Measurements from ENCODE around the gene EXOC6B. TPM values are rescaled to one million over a fixed set of nuclear protein-coding genes. Genes with fewer than 3 reads are reported as not detected.
"Not testable (repeated sequence)": the region's sequence is repeated elsewhere in the genome, so short reads cannot be mapped to it uniquely, and the experiment has no call there.

EXOC6B gene
- total RNA-seq, 1 experiment from 2014 or later: 34.3 TPM

DNA sequence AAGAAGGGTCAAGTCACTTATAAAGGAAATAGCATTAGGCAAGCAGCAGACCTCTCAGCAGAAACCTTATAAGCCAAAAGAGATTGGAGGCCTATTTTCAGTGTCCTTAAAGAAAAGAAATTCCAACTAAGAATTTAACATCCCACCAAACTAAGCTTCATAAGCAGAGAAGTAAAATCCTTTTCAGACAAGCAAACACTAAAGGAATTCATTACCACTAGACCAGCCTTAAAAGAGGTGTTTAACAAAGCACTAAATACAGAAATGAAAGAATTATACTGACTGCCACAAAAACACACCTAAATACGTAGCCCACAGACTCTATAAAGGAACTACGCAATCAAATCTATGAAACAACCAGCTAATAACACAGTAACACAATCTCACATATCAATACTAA lies 160.4 kb downstream of the EXOC6B start:
- BruUV-seq (replicated peaks): no TSS peak
- H4K20me1 ChIP-seq (ENCODE audit: insufficient read depth): no peaks in the 10 kb centered on the region
- H3K4me3 ChIP-seq: no peak overlapping the region
- no peaks in the 10 kb centered on the region for H3K36me3 ChIP-seq (ENCODE audit: low read depth)
- TF ChIP-seq EZH2 (IDR thresholded peaks at IDR 0.05; ENCODE audit: low read depth): no peak
- TF ChIP-seq, protein P1, sequence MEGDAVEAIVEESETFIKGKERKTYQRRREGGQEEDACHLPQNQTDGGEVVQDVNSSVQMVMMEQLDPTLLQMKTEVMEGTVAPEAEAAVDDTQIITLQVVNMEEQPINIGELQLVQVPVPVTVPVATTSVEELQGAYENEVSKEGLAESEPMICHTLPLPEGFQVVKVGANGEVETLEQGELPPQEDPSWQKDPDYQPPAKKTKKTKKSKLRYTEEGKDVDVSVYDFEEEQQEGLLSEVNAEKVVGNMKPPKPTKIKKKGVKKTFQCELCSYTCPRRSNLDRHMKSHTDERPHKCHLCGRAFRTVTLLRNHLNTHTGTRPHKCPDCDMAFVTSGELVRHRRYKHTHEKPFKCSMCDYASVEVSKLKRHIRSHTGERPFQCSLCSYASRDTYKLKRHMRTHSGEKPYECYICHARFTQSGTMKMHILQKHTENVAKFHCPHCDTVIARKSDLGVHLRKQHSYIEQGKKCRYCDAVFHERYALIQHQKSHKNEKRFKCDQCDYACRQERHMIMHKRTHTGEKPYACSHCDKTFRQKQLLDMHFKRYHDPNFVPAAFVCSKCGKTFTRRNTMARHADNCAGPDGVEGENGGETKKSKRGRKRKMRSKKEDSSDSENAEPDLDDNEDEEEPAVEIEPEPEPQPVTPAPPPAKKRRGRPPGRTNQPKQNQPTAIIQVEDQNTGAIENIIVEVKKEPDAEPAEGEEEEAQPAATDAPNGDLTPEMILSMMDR (conservative IDR thresholded peaks at IDR 0.05): no peak
- H3K4me1 ChIP-seq (replicated peaks; ENCODE audit: insufficient read depth): no peaks in the 10 kb centered on the region
- H3K79me2 ChIP-seq (ENCODE audit: low read depth): no peaks in the 10 kb centered on the region
- H3F3A ChIP-seq (ENCODE audit: insufficient read depth, low read depth): peaks cover 4% of the 10 kb centered on the region; the same call in 1 of the 2 replicates
- no peak for DNase-seq
- no peak overlapping the region for H3K27ac ChIP-seq
- no peak overlapping the region for H2AFZ ChIP-seq
- H3K4me2 ChIP-seq: no peak overlapping the region
- no peaks in the 10 kb centered on the region for H3K27me3 ChIP-seq (ENCODE audit: insufficient read depth, low read depth)
- peaks cover 7% of the 10 kb centered on the region for H3K9me3 ChIP-seq (ENCODE audit: insufficient read depth, low read depth)
- no peaks in the 10 kb centered on the region for H3K9me2 ChIP-seq (ENCODE audit: insufficient read depth)
- ChIA-PET POLR2A (ENCODE audit: unreplicated experiment) (no interaction called here), CTCF (no interaction called here)
- intact Hi-C loops (cut with micrococcal nuclease; ENCODE audit: unreplicated experiment): no loop called here

DNA sequence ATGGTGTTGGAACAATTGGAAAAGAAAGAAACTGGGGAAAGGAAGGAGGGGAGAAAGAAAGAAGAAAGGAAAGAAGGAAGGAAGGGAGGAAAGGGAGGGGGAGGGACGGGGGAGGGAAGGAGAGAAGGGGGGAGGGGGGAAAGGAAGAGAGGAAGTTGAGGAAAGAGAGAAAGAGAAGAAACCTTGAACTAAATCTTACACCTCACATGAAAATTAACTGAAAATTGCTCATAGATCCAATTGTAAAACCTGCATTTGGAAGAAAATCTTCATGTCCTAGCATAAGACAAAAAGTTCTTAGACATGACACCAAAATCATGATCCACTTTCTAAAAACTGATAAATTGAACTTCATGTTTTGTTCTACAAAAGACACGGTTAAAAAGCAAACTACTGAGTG lies 163.8 kb downstream of the EXOC6B start:
- intact Hi-C loops (cut with micrococcal nuclease; ENCODE audit: unreplicated experiment): no loop called here
- CTCF ChIA-PET: interaction anchor here (0.7 kb wide), 1 partner anchor 140 kb away, joined by 4 read pairs; no protein-coding TSS in a partner anchor
- H3K4me3 ChIP-seq: no peak overlapping the region

DNA sequence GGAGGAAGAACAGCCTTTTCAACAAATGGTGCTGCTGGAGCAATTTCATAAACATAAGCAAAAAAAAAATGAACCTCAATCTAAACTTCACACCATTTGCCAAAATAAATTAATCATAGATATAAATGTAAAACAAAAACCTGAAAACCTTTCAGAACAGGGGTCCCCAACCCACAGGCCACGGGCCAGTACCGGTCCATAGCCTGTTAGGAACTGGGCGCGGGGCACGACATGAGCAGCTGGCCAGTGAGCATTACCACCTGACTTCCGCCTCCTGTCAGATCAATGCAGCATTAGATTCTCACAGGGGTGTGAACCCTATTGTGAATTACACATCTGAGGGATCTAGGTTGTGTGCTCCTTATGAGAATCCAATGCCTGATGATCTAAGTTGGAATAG lies 176.0 kb downstream of the EXOC6B start:
- intact Hi-C loops (cut with micrococcal nuclease; ENCODE audit: unreplicated experiment): no loop called here

More for the DNA sequence above, 163.8 kb downstream of the EXOC6B start:
- no peak overlapping the region for H3K4me2 ChIP-seq
- H4K20me1 ChIP-seq (ENCODE audit: insufficient read depth): no peaks in the 10 kb centered on the region
- no peak overlapping the region for H2AFZ ChIP-seq
- POLR2A ChIA-PET (ENCODE audit: unreplicated experiment): no interaction called here
- no peaks in the 10 kb centered on the region for H3F3A ChIP-seq (ENCODE audit: insufficient read depth, low read depth)
- no peak for DNase-seq
- H3K4me1 ChIP-seq (replicated peaks; ENCODE audit: insufficient read depth): no peaks in the 10 kb centered on the region
- H3K36me3 ChIP-seq (ENCODE audit: low read depth): no peaks in the 10 kb centered on the region
- no peaks in the 10 kb centered on the region for H3K9me2 ChIP-seq (ENCODE audit: insufficient read depth)
- H3K9me3 ChIP-seq (ENCODE audit: insufficient read depth, low read depth): no peaks in the 10 kb centered on the region
- no TSS peak for BruUV-seq (replicated peaks)
- H3K27me3 ChIP-seq (ENCODE audit: insufficient read depth, low read depth): no peaks in the 10 kb centered on the region
- no peak overlapping the region for H3K27ac ChIP-seq
- H3K79me2 ChIP-seq (ENCODE audit: low read depth): no peaks in the 10 kb centered on the region
- no peak for TF ChIP-seq EZH2 (IDR thresholded peaks at IDR 0.05; ENCODE audit: low read depth)
- TF ChIP-seq, protein P1 (conservative IDR thresholded peaks at IDR 0.05): no peak

DNA sequence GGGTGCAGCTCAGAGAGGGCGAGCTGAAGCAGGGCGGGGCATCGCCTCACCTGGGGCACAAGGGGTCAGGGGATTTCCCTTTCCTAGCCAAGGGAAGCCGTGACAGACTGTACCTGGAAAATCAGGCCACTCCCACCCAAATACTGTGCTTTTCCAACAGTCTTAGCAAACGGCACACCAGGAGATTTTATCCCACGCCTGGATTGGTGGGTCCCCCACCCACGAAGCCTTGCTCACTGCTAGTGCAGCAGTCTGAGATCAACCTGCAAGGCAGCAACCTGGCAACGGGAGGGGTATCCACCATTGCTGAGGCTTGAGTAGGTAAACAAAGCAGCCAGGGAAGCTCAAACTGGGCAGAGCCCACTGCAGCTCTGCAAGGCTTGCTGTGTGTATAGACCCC lies 184.6 kb downstream of the EXOC6B start:
- H3K4me3 ChIP-seq; BruUV-seq (replicated peaks); H3K36me3 ChIP-seq (ENCODE audit: low read depth); intact Hi-C loops (cut with micrococcal nuclease; ENCODE audit: unreplicated experiment); POLR2A ChIA-PET (ENCODE audit: unreplicated experiment); H3K79me2 ChIP-seq (ENCODE audit: low read depth); H4K20me1 ChIP-seq (ENCODE audit: insufficient read depth); H3K27ac ChIP-seq; H3K9me3 ChIP-seq (ENCODE audit: insufficient read depth, low read depth); H3K9me2 ChIP-seq (ENCODE audit: insufficient read depth); DNase-seq; H3K4me1 ChIP-seq (replicated peaks; ENCODE audit: insufficient read depth); H2AFZ ChIP-seq; CTCF ChIA-PET; H3F3A ChIP-seq (ENCODE audit: insufficient read depth, low read depth); H3K27me3 ChIP-seq (ENCODE audit: insufficient read depth, low read depth); H3K4me2 ChIP-seq: not testable (repeated sequence)

More for the DNA sequence above, 176.0 kb downstream of the EXOC6B start:
- no peaks in the 10 kb centered on the region for H4K20me1 ChIP-seq (ENCODE audit: insufficient read depth)
- H3K27me3 ChIP-seq (ENCODE audit: insufficient read depth, low read depth): no peaks in the 10 kb centered on the region
- no peaks in the 10 kb centered on the region for H3K79me2 ChIP-seq (ENCODE audit: low read depth)
- no peaks in the 10 kb centered on the region for H3K9me3 ChIP-seq (ENCODE audit: insufficient read depth, low read depth)
- no peak overlapping the region for H3K27ac ChIP-seq
- no peak for DNase-seq
- H3K36me3 ChIP-seq (ENCODE audit: low read depth): no peaks in the 10 kb centered on the region
- H3K4me1 ChIP-seq (replicated peaks; ENCODE audit: insufficient read depth): no peaks in the 10 kb centered on the region
- H3F3A ChIP-seq (ENCODE audit: insufficient read depth, low read depth): no peaks in the 10 kb centered on the region
- no peaks in the 10 kb centered on the region for H3K9me2 ChIP-seq (ENCODE audit: insufficient read depth)
- CTCF ChIA-PET: no interaction called here
- H3K4me3 ChIP-seq: no peak overlapping the region
- no TSS peak for BruUV-seq (replicated peaks)
- POLR2A ChIA-PET (ENCODE audit: unreplicated experiment): interaction anchor here (0.6 kb wide), 1 partner anchor 75 kb away, joined by 7 read pairs; no protein-coding TSS in a partner anchor
- no peak for TF ChIP-seq EZH2 (IDR thresholded peaks at IDR 0.05; ENCODE audit: low read depth)
- TF ChIP-seq, protein P1 (conservative IDR thresholded peaks at IDR 0.05): no peak
- no peak overlapping the region for H3K4me2 ChIP-seq
- no peak overlapping the region for H2AFZ ChIP-seq
